ENCODE measurements around the gene DMD.

The DMD gene

DNA sequence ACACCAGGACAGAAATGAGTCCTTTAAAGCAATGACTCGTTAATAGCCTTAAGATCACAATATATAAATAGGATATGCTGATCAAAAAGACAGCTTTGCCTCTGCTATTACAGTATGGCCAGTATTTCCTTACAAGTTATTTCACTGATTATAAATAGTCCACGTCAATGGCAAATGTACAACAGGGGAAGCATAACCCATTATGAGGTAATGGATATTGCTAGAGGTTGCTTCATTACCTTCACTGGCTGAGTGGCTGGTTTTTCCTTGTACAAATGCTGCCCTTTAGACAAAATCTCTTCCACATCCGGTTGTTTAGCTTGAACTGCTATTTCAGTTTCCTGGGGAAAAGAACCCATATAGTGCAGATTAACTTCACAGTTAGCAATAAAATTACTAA lies 1374.9 kb downstream of the DMD start:
- no peak for DNase-seq

DNA sequence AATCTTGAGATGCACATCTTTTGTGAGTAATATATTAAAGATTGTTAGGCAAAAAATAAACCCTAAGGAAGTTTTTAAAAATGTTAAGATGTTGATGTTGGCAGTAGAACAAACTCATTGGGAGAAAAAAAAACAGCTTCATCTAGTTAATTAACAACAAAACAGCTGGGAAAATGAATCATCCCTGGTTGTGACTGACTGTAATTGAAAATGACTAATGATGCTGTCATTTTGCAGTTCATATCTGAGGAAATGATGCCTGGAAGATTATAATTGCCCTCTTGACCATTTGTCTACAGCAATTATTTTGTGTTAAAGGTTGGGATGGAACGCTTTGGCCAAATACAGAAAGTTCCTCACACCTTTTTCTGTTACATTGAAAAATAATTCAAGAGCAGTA lies 1379.1 kb downstream of the DMD start:
- DNase-seq: no peak

DNA sequence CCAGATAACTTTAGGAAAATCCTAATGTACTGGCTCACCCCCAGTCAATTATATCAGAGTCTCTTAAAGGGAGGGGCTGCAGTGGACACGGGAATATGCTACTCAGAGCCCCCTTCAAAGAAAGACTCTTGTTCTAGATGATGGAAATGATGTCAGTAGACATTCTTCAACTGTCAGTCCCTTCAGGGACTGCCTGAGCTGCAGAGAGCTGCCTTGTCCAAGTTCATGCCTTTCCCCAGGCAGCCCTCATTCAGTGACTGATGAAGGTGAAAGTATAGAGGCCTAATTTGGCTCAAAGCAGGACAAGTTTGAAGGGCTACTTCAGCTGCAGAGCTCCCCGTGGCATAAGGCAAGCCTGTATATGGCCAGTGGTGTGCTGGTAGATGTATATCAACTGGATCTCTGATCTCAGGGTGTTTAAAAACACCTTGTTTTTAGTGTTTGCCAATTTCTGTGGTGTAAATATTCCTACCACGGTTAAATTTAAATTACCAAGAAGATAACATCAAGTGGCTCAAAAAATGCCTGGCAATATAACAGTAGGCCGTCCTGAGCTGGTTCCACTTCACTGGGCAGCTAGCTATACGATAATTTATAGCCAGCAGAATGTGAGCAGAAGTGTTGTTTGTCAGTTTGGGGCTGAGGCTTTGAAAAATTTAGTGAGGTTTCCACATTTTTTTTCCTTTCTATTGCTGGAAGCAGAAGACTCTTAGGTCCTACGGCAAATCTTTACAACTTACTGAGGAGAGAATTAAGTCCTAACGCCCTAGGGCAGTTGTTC lies 1390.7 kb downstream of the DMD start:
- DNase-seq: no peak

DNA sequence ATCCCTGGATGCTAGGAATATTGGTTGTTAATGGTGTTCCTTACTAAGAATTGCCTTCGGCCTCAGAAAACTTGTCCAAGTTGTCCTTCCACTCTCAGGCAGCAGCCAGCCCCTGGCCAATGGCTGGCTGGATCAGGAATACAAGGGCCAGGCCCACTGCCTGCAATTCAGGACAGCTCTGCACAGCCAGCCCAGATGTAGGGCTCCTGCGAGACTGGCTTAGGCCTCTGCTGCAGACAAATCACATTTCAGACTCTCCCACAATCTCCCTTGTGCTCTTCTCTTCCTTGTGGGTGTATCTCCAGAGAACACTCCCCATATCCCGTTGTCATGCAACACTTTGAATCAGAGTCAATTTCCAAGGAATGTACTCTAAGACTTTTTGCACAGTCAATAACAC lies 1391.9 kb downstream of the DMD start:
- no peak for DNase-seq

DNA sequence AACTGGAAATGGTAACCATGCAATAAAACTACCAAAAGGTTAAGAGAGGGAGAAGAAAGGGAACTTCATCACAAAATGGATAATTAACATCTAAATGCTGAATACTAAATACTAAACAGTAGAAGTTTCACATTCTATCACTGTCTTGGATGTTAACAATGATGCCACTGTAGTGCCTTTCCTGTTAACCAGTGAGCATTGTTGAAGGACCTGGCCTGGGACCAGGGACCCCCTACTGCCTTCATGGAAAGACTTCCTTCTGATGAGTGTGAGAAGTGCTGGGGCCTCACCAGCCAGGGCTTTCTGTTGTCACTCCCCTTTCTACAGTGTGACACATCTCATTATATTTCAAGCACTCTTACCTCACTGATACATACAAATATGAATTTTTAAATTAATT lies 1400.2 kb downstream of the DMD start:
- DNase-seq: no peak

DNA sequence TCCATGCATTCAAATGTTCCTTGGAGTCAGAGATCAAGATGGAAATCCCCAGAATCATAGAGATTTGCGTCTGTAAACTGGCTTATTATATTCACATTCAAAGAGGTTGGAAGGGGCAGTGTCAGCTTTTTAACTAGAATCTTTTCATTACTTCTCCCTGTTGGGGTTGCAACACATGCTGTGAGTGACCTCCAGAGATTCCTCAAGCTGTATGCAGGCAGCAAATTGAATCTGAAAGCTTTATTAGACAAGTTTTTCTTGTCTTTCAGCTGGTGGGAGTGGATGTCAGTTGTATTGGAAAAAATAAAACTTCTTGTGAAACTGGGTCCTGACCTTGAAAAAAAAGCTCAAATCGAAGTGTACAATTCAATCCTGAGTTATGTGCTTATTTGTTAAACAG lies 1403.0 kb downstream of the DMD start:
- no peak for DNase-seq

DNA sequence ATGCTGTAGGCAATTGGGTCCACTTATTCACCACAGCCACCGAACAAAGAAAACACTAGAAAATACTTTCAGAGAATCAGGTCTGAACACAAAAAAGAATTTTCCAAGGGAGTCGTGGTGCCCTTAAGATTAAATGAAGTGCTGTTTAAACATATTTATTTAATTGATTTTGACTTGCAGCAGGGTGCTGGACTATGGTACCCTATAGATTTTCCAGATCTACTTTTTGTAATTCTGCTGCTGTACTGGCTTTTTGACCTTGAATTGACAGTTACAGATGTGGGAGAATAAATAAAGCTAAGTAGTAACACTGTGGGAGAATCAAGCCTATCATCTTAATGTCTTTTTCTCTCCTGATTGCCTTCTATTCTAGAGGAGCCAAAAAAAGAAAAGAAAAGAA lies 1404.2 kb downstream of the DMD start:
- DNase-seq: no peak

DNA sequence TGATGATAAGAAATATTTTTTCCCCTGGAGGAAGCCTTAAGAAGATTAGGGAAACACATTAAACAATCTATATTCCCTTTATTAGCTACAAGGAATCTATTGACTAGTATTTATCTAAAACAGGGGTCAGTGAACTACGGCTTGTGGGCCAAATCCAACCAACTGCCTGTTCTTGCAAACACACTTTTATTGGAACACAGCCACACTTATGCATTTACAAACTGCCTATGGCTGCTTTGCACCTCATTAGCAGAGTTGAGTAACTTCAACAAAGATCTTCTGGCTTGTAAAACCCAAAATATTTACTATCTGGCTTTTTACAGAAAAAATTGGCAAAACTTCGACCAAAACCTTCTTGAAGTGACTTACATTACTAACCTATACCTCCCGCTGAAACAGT lies 1405.6 kb downstream of the DMD start:
- DNase-seq: no peak

DNA sequence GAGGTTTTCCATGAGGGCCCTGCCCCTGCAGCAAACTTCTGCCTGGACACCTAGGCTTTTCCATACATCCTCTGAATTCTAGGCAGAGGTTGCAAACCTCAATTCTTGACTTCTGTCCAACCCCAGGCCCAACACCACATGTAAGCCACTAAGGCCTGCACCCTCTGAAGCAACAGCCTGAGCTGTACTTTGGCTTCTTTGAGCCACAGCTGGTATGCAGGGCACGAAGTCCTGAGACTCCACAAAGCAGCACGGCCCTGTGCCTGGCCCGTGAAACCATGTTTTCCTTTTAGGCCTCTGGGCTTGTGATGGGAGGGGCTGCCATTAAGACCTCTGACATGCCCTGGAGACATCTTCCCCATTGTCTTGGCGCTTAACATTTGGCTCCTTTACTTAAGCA lies 1411.1 kb downstream of the DMD start:
- DNase-seq: no peak

DNA sequence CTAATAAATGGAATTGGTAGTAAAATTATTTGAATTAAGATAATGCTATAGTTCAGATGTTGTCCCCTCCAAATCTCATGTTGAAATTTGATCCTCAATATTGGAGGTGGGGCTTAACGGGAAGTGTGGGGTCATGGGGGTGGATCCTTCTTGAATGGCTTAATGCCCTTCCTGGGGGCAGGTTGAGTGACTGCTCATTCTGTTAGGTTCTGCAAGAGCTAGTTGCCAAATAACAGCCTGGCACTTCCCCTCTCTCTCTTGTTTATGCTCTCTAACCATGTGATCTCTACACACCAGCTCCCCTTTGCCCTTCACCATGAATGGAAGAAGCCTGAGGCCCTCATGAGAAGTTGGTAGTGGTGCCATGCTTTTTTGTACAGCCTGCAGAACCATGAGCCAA lies 1414.7 kb downstream of the DMD start:
- DNase-seq: no peak

DNA sequence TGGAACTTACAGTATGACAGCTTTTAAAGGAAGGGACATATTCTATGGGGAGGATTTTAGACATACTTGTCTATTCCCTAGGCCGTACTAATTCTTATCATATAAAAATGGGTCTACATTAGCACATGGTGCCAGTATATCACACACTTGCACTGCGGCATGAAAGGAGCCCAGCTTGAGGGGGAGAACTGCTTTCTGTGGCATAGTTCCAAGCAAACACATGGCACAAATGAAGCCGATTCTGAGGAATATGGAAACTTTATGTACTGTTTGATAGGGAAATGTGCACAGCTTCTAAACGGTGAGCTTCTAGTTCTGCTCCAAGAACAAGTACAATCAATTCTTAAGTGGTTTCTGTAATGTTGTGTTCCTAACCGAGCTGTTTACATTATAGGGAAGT lies 1463.9 kb downstream of the DMD start:
- DNase-seq: no peak

DNA sequence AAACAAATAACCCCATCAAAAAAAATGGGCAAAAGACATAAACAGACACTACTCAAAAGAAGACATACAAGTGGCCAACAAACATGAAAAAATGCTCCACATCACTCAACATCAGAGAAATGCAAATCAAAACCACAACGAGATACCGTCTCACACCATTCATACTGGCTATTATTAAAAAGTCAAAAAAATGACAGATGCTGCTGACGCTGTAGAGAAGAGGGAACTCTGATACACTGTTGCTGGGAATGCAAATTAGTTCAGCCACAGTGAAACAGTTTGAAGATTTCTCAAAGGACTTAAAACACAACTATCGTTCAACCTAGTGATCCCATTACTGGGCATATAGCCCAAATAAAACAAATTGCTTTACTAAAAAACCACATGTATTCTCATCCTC lies 1468.3 kb downstream of the DMD start:
- no peak for DNase-seq

DNA sequence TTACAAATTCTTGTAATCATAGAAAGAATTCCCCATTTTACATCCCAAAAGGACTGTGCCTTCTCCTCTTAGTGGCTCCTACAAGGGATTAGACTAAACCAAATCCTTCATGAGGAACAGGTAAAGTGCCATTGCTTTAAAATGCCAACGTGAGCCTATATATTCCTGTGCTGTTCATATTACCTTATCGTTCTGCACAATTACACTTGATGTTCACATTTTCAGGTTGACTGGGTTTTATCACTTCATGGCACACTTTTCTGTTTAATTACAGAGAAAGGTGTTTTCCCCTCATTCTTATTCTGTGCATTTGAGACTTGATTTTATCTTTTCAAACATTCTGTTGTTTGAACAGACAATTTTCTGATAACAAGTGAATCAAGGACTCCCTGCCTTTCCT lies 1493.9 kb downstream of the DMD start:
- no peak for DNase-seq

DNA sequence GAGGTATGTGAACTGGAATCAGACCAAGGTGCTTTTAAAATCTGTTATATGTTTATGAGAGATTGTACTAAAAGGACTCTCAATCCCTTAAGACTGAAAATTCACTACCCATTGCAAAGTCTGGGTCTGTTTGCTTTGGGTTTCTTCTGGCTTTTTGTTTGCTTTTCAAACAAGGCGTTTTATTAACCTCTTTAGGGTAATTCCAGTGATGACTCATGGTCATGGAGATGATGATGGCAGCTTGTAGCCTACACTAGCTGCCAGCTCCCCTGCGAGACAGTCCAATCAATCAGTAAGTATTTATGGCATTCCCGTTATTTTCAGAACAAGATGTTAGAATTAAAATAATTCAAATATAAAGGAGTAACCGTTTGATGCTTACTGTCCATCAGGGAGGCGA lies 1495.7 kb downstream of the DMD start:
- no peak for DNase-seq

DNA sequence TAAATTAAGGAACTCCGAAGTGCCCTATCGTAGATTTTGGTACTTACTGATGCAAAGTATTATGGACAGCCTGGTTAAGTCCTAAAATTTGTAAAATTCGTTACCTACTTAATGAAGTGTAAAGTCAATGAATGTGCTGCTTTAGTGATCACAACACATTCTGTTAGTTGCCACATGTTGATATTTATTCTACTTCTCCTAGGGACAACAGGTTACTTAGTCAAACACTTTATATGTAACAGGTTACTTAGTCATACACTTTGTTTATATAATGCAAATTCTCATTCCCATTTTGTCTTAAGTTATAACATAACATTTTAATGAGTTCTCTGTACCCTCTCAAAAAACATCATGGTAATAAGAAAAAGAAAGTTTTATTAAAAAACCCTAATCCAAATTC lies 1496.6 kb downstream of the DMD start:
- no peak for DNase-seq

DNA sequence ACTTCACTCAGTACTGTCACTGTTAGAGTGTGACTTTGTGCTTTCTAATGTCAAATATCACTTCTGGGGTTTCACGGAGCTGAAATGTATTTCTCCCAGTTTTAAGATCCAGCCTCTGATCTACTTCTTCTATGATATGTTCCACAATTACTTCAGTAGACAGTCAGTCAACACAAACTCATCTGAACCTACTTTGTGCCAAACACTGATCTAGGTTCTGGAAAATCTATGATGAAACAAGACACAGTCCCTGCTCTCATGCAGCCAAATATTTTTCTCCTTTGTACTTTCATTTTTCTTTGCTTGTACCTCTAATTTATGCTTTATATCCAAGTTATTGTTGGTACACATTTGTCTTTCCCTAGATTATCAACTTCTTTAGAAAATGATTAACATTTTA lies 1498.2 kb downstream of the DMD start:
- no peak for DNase-seq

DNA sequence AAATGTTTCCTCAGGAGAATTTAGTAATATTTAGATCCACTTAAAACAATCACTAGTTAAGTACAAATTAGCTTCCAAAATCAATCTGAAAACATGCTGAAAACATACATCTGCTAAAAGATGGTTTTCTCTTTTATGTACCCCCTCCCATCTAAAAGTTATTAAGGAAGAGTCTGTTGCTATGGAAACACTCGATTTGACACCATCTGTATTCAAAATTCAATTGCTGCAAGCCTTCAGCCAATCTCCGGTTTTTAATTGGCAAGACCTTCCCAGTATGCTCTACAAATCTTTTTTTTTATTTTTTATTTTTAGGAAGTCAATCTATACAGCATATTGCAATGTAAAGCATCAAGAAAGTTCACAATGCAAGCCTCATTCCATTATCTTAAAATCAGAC lies 1500.2 kb downstream of the DMD start:
- DNase-seq: no peak

DNA sequence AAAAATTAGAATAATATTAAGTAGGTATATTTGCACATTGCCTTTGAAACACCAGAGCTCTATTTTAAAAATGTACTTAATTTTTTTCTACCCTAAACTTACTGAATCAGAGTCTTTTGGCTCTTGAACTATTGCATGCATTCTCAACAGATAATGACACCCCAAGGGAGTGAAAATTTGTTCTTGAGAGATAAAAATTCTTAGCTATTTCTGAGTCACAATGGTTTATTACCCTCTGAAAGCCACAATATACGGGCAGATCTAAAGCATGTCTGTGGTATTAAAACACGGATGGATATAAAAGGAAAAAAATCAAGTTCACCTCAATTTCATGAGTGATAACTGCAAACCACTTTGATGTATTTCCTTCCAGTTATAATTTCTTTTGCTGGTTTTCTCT lies 1503.2 kb downstream of the DMD start:
- no peak for DNase-seq

DNA sequence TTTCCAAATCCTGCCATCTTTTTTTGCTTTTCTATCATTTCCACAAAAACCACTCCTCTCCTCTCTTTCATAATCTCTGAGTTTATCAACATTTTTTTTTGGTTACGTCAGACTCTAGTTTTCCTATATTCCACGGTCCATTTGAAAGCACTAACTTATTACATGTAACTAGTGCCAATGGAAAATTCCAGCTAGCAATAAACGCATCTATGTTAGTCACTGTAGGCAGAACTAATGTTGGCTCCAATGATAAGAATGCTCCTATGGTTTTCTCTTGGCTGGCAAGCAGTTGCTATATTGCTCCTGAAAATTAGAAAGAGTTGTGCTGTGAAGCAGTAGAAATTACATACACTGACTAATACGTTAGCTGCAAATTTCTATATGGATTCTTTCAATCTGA lies 1504.9 kb downstream of the DMD start:
- no peak for DNase-seq

DNA sequence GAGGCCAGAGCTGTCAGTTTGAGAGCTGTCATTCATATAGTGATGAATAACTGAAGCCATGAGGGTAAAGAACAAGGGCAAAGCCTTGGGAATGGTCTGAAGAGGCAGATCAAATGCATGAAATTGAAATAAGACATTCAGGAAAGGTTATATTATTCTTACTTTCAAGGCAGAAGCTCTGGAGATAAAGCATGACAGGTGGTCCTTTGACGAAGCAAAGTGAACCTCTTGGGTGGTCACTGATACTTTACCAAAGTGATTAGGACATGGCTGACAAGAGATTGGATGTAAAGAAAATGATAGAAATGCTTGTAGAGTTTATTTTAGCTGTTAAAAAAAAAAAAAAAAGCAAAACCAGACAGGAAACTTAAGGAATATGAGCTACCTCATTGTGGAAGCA lies 1505.5 kb downstream of the DMD start:
- no peak for DNase-seq

DNA sequence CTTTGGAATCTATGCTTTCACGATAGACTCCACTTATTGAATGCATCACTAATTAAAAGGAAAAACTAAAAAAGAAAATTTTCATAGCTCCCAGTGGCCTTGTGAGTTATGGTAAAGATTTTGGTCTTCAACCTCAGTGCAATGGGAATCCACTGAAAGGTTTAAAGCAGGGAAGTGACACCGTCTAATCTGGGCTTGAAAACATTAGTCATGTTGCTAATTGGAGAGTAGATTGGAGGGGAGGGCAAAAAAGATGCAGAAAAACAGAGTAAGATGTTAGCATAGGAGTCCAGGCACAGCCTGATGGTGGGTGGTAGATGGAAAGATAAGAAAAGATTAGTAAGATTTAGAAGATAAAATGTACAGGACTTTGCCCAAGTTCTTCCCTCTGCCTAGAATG lies 1506.4 kb downstream of the DMD start:
- no peak for DNase-seq

DNA sequence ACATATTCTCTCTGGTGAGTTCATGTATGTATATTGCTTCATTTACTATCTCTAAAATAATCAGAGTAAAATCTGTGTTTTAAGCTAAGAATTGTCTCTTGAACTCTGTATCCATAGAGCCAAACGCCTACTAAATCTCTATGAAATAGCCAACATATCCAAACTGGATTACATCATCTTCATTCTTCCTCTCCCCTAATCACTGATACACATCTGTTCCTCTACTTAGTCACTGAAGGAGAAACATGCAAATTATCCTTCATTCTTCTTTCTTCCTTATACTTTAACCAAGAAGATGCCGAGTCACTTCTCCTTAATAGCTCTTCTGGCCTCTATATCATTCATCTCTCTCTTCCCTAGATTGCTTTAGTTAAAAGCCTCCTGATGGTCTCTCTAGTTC lies 1509.1 kb downstream of the DMD start:
- no peak for DNase-seq

DNA sequence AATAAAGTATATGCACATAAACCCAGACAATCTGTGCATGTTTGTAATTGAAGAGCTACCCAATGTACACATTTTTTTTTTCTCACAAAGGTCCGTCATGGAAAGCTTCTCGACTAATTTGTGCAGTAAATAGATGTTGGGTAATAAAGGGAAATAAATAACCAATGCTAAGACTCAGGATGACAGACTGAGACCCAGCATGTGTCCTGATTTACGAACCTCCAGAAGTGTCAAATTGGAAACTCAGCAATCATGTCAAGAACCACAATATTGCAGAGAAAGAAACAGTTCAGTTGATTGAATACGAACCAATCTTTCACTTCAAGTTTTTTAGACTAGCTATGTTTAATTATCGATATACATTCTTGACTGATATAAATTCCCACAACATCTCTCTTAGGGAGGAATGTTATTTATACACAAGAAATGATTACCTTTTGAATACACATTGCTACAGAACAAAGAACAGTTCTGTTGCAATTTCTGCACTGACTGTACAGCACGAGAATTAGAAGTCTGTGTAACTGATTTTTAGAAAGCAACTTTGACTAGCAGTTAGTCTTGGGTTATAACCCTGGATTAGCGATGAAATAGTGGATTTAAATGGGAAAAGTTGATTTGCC lies 1513.9 kb downstream of the DMD start:
- no peak for DNase-seq

DNA sequence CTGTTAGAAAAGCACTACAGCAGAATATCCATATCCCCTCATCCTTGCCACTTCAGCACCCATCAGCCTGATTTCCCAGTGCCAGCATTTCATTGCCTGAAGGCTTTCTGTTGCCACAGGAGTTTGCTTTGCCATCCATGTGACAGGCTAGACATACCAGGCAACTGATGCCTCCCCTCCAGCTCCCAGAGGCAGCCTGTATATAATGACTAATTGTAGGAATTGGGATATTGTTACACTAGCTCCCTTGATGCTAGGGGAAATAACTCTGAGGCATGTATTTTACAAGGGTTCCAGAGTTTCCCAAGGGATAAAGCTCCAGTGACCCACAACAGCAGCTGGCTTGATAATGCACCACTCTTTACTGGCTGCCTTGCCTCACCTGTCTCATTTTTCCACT lies 1531.5 kb downstream of the DMD start:
- DNase-seq: no peak

DNA sequence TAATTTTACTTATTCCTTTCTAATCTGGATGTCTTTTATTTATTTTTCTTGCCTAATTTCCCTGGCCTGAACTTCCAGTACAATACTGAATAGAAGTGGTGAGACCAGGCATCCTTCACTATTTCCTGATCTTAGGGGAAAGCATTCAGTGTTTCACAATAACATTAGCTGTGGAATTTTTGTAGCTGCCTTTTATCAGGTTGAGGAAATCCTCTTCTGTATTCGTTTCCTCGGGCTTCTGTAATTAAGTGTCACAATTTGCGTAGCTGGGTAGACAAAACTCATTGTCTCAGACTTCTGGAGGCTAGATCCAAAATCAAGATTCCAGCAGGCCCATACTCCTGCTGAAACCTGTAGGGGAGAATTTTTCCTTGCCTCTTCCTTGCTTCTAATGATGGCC lies 1541.1 kb downstream of the DMD start:
- no peak for DNase-seq
